HG03442 (cell line): ENCODE measurements around the gene ARID1B.

Experiments used
- ATAC-seq: cut with Tn5 transposase; IDR thresholded peaks from one replicate; pipeline ENCODE4 v1.9.1; 2021; ENCODE audit warnings: mild to moderate bottlenecking, moderate library complexity; ENCODE audit not compliant: unreplicated experiment

ARID1B gene

GRCh38 chr6:157217894-157218370 is 440.8 kb downstream of the ARID1B start:
- ATAC-seq = no peak

- no peak for ATAC-seq
Measured at GRCh38 chr6:157218371-157219198, 441.4 kb downstream of the ARID1B start.

DNA sequence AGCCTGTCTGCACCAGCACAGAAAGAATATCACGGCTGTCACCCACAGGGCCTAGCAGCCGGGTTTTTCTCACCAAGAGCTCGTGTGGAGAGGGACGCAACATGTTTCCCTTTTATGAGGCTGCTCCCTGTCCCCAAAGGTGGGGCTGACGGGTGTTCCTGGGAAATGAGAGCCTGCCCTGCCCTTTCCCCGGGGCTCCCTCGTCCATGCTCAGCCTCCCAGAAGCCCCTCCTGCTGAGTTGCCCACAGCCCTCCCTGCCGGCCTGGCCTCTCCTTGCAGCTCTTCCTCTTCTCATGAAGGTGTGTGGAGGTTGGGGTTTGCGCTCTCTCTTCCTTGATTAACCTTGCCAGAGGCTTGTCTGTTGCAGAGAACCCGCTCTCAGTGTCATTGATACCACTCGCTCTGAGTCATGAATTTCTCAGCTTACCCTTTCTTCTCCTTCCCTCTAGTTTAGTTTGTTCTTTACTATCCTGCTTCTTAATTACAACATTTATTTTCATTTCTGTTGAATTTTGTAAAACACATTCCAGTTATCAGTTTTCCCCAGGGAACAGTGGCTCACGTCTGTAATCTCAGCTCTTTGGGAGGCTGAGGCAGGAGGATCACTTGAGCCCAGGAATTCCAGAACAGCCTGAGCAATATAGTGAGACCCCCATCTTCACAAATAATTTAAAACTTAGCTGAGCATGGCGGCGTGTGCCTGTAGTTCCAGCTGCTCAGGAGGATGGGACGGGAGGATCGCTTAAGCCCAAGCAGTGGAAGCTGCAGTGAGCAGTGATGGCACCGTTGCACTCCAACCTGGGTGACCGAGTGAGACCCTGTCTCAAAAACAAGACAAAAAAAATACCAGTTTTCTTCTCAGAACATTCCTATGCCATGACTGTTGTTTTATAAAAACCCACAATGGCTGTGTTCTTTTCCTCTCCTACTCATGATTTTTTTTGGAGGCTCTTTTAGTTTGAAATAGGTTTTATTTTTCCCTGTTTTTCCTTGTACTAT is 442.3 kb downstream of the ARID1B start:
- no peak for ATAC-seq

GRCh38 chr6:157220485-157220884 is 443.3 kb downstream of the ARID1B start:
- ATAC-seq = no peak

DNA sequence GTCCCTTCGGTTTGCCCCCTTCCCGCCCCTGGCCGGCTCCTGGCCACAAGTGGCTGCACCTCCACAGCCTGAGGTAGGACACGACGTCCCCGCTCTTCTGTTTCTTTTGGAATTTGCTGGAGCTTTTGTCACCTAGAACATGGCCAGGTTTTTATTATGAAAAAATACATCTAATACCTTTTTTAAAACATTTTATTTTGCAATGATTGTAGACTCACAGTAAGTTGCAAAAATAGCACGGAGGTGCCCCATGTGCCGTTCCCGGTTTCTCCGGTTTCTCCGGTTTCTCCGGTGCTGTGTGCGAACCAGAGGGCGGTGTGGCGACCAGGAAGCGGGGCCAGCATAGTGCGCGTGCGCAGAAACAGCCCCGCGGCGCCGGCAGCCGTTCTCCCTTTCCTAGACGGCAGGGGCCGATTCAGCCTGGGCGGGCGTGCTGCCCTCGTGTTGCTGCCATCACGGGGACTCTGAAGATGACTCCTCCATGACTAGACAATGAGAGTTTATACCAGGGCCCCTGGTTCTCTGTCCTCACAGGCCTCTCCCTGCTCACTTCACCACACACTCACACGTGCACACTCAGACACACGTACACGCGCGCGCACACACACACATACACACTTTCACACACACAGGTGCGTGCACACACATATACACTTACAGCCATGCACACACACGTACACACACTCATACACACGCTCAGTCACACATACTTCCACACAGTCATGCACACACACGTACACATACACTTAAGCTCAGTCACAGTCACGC is 444.1 kb downstream of the ARID1B start:
- ATAC-seq = peak; percentile 49

GRCh38 chr6:157221817-157222175 is 444.6 kb downstream of the ARID1B start:
- no peak for ATAC-seq

- no peak for ATAC-seq
Measured at GRCh38 chr6:157222201-157222981, 445.2 kb downstream of the ARID1B start.

- no peak for ATAC-seq
Measured at GRCh38 chr6:157223021-157223430, 445.8 kb downstream of the ARID1B start.

DNA sequence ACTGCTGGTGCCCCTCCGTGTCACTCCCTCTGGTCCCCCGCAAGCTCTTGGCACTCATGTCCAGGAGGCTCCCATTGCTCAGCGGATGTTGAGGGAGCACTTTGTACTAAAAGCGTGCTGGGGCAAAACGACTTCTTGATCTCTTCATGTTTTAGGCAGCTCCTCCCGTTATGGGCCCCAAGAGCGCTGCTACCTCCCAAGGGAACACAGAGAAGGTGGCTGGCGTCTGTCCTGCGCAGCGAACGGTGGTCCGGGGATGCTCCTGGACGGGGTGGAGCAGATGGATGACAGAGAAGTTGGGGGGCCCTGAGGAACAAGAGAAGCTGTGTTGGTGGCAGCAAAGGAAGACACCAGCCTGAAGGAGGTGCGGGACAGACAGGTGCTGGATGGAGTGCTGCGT is 446.3 kb downstream of the ARID1B start:
- no peak for ATAC-seq

DNA sequence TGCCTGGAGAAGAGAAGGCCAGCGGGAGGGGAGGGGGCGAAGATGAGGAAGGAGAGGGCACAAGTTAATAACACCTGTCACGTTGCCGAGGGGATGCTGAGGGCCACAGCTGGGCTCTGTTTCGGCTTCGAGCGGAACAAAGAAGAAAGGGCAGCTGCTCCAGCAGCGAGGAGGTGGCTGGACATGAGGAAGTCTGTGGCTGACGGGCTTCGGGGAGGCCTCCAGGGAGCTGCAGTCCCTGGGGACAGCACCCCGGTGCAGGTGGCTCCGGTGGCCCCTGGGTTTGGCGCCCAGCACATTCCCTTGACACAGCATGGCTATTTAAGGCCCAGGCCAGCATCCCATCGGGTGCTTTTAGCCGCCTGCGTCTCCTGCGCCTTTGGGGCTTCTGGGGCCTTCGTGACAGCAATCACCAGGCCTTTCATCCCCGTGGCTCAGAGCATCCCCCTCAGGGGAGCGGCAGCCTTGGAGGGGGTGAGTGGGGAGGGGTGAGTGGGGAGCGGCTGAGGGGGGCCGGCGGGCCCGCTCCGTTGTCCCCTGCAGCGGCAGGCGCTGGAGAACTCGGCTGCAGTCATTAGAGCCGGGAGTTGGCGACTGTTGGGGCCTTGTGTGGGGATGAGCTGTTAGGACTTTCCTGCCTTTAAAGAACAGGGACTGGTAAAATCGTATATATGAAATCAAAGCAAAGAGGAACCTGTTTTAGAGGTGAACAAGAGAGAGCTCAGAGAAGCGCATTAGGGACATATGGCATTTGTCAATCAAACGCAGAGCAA is 447.2 kb downstream of the ARID1B start:
- no peak for ATAC-seq

DNA sequence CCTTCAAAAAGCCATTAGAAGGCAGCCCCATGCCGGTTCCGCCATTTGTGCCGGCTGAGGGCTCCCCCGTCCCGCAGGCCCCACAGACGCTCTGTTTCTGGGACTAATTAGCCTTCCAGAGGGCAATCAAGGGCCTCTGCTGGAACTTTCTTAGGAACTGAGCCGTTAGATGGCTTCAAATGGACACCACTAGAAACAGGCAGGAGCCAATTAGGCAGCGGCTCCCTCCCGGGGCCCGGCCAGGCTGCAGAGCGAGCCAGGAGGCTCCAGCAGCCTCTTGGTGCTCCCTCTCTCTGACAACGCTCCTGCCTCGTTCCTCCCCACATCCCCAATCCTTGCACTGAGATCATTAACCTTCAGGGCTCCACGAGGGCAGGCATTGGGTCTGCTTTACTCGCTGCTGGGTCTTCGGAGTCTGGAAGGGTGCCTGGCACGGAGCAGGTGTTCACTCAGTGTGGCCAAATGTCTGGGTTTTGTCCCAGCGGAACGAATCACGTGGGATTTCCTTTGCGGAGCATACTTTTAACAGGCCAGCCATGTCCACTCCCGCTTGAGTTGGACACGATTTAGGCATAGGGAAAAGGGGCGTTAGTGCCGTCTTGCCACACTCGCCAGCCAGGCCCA is 447.9 kb downstream of the ARID1B start:
- no peak for ATAC-seq

GRCh38 chr6:157225575-157225995 is 448.4 kb downstream of the ARID1B start:
- ATAC-seq = no peak

DNA sequence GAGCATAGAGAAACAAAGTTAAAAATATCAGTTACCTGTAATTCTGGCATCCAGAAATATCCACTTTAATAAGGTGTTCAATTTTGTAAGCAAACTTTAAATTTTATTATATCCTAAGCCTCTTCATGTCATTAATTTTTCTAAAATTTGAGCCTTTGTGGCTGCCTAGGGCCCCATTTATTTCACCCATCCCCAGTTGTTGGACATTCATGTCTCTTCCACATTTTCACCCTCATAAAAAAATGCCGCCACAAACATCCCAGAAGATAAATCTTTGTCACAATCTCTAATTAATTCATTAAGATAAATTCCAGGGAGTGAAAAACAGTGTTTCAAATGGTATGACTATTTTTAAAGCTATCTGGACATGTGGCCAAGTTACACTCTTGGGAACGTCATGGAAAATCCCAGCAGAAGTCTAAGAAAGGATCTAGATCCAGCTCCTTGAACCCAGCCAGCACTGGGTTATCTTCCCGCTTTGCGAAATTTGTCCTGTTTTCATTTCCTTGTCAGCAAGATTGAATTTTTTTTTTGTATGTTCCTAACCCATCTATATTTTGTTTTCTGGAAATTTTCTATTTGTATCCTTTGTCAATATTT is 448.9 kb downstream of the ARID1B start:
- ATAC-seq = no peak

DNA sequence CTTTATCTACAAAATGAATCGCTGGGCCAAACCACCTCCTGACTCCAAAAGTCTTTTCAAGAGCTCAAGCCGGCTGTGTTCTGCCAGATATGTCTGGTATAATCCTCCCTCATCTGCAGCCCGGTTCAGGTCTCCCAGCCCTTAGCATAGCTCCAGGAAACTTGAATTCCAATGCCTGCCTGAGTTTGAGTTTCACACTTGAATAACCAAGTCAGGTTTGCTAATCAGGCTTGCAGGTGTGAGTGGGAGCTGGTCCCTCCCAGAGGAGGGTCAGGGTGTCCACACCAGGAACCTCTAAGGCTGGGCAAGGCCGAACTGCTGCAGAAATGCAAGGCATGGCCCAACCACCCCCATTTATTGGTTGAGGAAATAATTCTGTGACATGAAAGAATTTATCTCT is 449.6 kb downstream of the ARID1B start:
- ATAC-seq = no peak

GRCh38 chr6:157227202-157228166 is 450.3 kb downstream of the ARID1B start:
- no peak for ATAC-seq

GRCh38 chr6:157228426-157229131 is 451.4 kb downstream of the ARID1B start:
- ATAC-seq = no peak
